ENCODE data around the gene CD300E. TPM values are rescaled to one million over a fixed set of nuclear protein-coding genes. Genes with fewer than 3 reads are reported as not detected.
A peak's percentile ranks its signal among the peaks of the same experiment; 100 is the strongest.
"Not testable (repeated sequence)": the region's sequence is repeated elsewhere in the genome, so short reads cannot be mapped to it uniquely, and the experiment has no call there.

Gene CD300E
- total RNA-seq, 4 donors from 2014 or later, result 0.15 to 0.53 (median 0.18) TPM

GRCh38 chr17:74574489-74575142, 48.9 kb downstream of the CD300E start:
- TF ChIP-seq CTCF (IDR thresholded peaks at IDR 0.05) (no peak), POLR2A (IDR thresholded peaks at IDR 0.05) (no peak)
- 46 to 60% methylated on average over 5 of the region's 5 CpGs for WGBS, 2 donors
- peaks cover 8 to 12% (median 12%) of the 10 kb centered on the region in 3 donors for H3K4me1 ChIP-seq
- no peaks in the 10 kb centered on the region for H3K36me3 ChIP-seq
- H3K27me3 ChIP-seq, result peaks cover 0 to 19% (median 0%) of the 10 kb centered on the region in 4 donors
- H3K27ac ChIP-seq, result no peak overlapping the region
- H3K9me3 ChIP-seq, result no peaks in the 10 kb centered on the region
- H3K4me3 ChIP-seq, result no peak overlapping the region
- DNase-seq, result no peak
- intact Hi-C loops (cut with DNase I), result no loop called here

DNA sequence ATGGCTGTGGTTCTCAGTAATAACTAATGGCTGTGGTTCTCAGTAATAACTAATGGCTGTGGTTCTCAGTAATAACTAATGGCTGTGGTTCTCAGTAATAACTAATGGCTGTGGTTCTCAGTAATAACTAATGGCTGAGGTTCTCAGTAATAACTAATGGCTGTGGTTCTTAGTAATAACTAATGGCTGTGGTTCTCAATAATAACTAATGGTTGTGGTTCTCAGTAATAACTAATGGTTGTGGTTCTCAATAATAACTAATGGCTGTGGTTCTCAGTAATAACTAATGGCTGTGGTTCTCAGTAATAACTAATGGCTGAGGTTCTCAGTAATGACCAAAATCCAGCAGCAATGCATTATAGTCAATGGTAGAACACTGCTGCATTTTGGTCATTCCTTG, 49.9 kb downstream of the CD300E start:
- Histone ChIP-seq H3K4me1 (peaks cover 8 to 22% (median 18%) of the 10 kb centered on the region in 3 donors), H3K27me3 (peaks cover 0 to 19% (median 0%) of the 10 kb centered on the region in 4 donors)
- intact Hi-C loops (cut with DNase I); H3K36me3 ChIP-seq; DNase-seq; H3K4me3 ChIP-seq; H3K27ac ChIP-seq; H3K9me3 ChIP-seq: not testable (repeated sequence)

DNA sequence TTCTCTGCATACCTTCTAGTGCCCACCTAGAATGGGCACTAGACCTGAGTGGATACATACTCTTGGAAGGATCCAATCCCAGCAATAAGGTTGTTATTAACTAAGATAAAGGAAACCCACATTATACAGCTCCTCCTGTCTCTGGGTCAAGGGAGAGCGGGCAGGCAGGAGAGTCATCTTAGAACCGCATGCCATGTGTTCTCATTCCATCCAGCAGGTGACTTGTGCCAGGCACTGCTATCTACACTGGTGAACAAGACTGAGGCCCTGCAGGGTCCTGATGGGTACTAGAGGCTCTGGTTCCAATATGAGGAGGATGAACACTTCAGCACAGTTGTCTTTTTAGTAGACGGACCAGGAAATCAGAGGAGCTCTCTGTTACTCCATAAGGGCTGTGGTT, 50.4 kb downstream of the CD300E start:
- 73 to 88% methylated on average over 3 of the region's 3 CpGs for WGBS, 2 donors
- Histone ChIP-seq H3K4me1 (peaks cover 8 to 22% (median 20%) of the 10 kb centered on the region in 3 donors), H3K27me3 (peaks cover 0 to 19% (median 0%) of the 10 kb centered on the region in 4 donors), H3K9me3 (no peaks in the 10 kb centered on the region), H3K4me3 (no peak overlapping the region), H3K36me3 (no peaks in the 10 kb centered on the region), H3K27ac (no peak overlapping the region)
- TF ChIP-seq POLR2A (IDR thresholded peaks at IDR 0.05) (no peak), CTCF (IDR thresholded peaks at IDR 0.05) (peak in 1 of 6 experiments; percentile 11)
- no peak for DNase-seq
- intact Hi-C loops (cut with DNase I), result no loop called here

DNA sequence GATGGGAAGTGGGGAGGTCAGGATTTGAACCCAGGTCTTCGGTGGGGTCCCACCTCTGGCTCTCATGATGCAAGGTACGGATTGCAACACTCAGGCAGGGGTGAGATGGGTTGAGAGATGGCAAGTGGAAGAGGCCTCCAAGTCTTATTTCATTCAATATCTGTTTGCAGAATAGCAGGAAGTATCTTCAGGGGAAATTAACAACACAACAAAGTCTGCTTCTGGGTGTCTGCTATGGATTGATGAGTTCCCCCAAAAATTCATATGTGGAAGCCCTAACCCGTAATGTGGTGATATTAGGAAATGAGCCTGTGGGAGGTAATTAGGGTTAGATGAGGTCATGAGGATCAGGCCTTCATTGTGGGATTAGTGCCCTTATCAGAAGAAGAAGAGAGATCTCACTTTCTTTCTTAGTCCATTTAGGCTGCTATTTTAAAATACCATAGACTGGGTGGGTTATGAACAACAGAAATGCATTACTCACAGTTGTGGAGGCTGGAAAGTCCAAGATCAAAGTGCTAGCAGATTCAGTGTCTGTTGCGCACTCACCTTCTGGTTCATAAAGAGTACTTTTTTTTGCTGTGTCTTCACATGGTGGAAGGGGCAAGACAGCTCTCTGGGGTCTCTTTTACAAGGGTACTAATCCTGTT, 51.8 kb downstream of the CD300E start:
- H3K9me3 ChIP-seq, result no peaks in the 10 kb centered on the region
- WGBS, 2 donors, result 75 to 90% methylated on average over 4 of the region's 4 CpGs
- peaks cover 0 to 10% (median 0%) of the 10 kb centered on the region in 4 donors for H3K27me3 ChIP-seq
- H3K36me3 ChIP-seq, result no peaks in the 10 kb centered on the region
- intact Hi-C loops (cut with DNase I), result no loop called here
- H3K4me1 ChIP-seq, result peaks cover 8 to 22% (median 20%) of the 10 kb centered on the region in 3 donors
- no peak for TF ChIP-seq CTCF (IDR thresholded peaks at IDR 0.05)
- no peak for TF ChIP-seq POLR2A (IDR thresholded peaks at IDR 0.05)
- H3K4me3 ChIP-seq, result no peak overlapping the region
- H3K27ac ChIP-seq, result no peak overlapping the region
- no peak for DNase-seq

GRCh38 chr17:74569020-74570003, 54.2 kb downstream of the CD300E start:
- Histone ChIP-seq H3K4me1 (peaks cover 8 to 29% (median 20%) of the 10 kb centered on the region in 3 donors), H3K9me3 (no peaks in the 10 kb centered on the region), H3K36me3 (no peaks in the 10 kb centered on the region), H3K27ac (peak overlapping the region; percentile 65 to 81 (median 74)), H3K4me3 (no peak overlapping the region), H3K27me3 (peaks cover 0 to 28% (median 0%) of the 10 kb centered on the region in 4 donors)
- intact Hi-C loops (cut with DNase I), result no loop called here
- TF ChIP-seq POLR2A (IDR thresholded peaks at IDR 0.05), result peak in 3 of 4 donors; percentile 45 to 90 (median 60)
- no peak for TF ChIP-seq CTCF (IDR thresholded peaks at IDR 0.05)
- peak; percentile 39 for DNase-seq
- WGBS, 2 donors, result 33 to 36% methylated on average over 17 to 25 of the region's 32 CpGs
